HCT116 (cell line): ENCODE data around the gene DCUN1D2.

Experiments
- CTCF ChIP-seq, 3 experiments: fragments of 200-600 bp in 1 of 3; sonication (generic) in 1 of 3; IDR thresholded peaks in 2 of 3; conservative IDR thresholded peaks in 1 of 3; 2 replicates each; pipeline ENCODE4 v1.5.1; 2012 to 2017; ENCODE audit warnings: low read depth in 2 of 3, low read length in 2 of 3, antibody characterized with exemption in 1 of 3, borderline replicate concordance in 1 of 3, control low read depth in 1 of 3, mild to moderate bottlenecking in 1 of 3, mixed read lengths in 1 of 3, mixed run types in 1 of 3, moderate library complexity in 1 of 3; ENCODE audit not compliant: insufficient read depth in 1 of 3
- EZH2 ChIP-seq: fragments of 200-600 bp; sonication (generic); IDR thresholded peaks from 2 replicates; pipeline ENCODE4 v1.6.1; 2017; ENCODE audit warnings: antibody characterized with exemption, mixed run types
- POLR2A ChIP-seq: IDR thresholded peaks from 2 replicates; pipeline ENCODE4 v1.7.0; 2011; ENCODE audit warnings: borderline replicate concordance; ENCODE audit not compliant: insufficient read depth, insufficient read length; ENCODE audit errors: extremely low read depth

GRCh38 chr13:113532156-113532806 is 41.8 kb upstream of the DCUN1D2 start:
- TF ChIP-seq CTCF (IDR thresholded peaks at IDR 0.05 in 2 of 3, conservative IDR thresholded peaks at IDR 0.05 in 1 of 3; ENCODE audit: borderline replicate concordance in 1 of 3, insufficient read depth in 1 of 3, low read depth in 2 of 3, low read length in 2 of 3) (no peak), EZH2 (no peak), POLR2A (no peak)
